PC-3 (cell line): ENCODE measurements around the gene PLXNB1.

ENCODE experiments used
- CTCF ChIP-seq: fragments of 300-600 bp; sonication (generic); conservative IDR thresholded peaks from 2 replicates; pipeline ENCODE4 v1.5.1; 2017; ENCODE audit warnings: antibody characterized with exemption, low read depth, mild to moderate bottlenecking, low read length
- EZH2 ChIP-seq: fragments of 300-600 bp; sonication (generic); IDR thresholded peaks from one replicate; pipeline ENCODE4 v1.6.1; 2017; ENCODE audit warnings: antibody characterized with exemption, mild to moderate bottlenecking, low read length; ENCODE audit not compliant: unreplicated experiment
- EZH2phosphoT487 ChIP-seq: fragments of 300-600 bp; sonication (generic); IDR thresholded peaks from 2 replicates; pipeline ENCODE4 v1.6.1; 2018; ENCODE audit warnings: mild to moderate bottlenecking, antibody characterized with exemption, low read length, borderline replicate concordance

DNA sequence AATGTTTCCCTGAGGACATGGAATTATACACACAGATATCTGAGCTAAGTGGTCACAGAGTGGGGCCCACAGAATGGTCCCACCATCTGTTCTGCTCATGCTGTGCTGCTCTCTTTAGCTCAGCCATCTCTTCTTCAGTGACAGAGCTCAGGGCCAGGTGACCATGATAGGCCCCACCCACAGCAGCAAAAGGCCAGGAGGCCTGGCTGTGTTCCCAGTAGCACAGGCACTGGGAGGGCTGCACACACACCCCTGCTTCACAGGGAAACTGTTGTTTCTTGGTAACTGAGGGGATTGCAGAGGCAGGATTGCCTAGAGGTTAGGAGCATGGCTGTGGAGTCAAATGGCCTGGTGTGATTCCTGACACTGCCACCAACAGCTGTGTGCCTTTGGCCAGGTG is 62.7 kb downstream of the PLXNB1 start:
- TF ChIP-seq CTCF = no peak
- TF ChIP-seq EZH2phosphoT487 = no peak
- TF ChIP-seq EZH2 = no peak
